Measurements from ENCODE around the gene BACH2.

- TF ChIP-seq CTCF (IDR thresholded peaks at IDR 0.05) (no peak), POLR2AphosphoS5 (IDR thresholded peaks at IDR 0.05) (no peak)
Measured at GRCh38 chr6:89959883-89960282, 336.8 kb downstream of the BACH2 start.
